GM18511 (cell line): ENCODE data around the gene HEXIM1.
"Not testable (repeated sequence)": the region's sequence is repeated elsewhere in the genome, so short reads cannot be mapped to it uniquely, and the experiment has no call there.

Source experiments
- ATAC-seq: cut with Tn5 transposase; IDR thresholded peaks from one replicate; pipeline ENCODE4 v1.9.1; 2021; ENCODE audit warnings: mild to moderate bottlenecking, moderate library complexity; ENCODE audit not compliant: unreplicated experiment

HEXIM1 gene

GRCh38 chr17:45112559-45113423 is 35.5 kb upstream of the HEXIM1 start:
- ATAC-seq: no peak

DNA sequence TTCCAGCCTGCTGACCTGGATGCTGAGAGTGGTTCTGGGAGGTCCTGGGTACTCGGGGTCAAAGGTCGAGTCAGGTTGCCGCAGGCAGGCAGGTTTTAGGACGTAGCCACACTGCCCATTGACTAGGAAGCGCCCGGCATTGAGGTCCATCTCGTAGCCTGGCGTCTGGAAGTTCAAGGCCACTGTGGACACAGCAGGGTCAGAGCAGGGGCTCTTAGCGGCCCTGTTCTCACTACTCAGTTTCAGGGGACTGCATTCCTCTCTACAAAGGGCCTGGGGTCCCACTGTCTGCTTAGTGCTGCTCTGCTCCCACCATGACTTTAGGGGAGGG is 34.9 kb upstream of the HEXIM1 start:
- ATAC-seq: no peak

DNA sequence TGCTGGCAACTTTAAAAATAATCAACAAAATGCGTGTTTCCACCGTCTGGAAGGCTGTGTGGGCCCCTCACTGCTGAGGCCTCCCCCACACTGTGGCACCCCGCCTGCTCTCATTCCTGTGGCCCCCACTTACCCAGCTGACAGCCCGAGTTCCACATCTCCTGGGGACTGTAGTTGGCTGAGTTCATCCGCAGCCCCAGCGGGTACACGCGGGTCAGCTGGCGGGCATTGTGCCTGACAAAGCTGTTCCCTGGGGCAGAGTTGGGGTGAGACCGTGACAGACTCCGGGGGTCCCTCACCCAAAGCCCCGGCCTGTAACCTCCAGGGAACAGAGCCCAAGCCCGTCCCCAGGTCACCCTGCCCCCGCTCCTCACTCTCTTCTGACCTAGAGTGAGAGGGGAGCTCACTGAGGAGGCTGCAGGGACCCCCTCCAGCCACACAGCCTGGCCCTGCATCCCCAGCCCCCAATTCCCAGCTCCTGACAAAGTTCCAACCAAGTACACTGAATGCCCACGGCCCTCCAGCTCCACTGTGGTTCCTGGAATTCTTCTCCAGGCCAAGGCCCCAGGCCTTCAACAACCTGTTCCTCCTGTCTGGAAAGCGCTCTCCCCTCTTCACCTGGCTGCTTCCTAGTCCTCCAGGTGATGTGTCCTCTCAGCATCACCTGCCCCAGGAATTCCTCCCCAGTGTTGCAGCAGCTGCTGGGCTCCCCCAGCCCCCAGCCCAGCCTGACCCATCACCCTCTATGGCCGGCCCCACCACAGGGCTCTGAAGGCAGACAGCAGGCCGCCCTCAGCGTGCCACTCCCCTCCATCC is 34.0 kb upstream of the HEXIM1 start:
- no peak for ATAC-seq

GRCh38 chr17:45115015-45115625 is 33.2 kb upstream of the HEXIM1 start:
- no peak for ATAC-seq

DNA sequence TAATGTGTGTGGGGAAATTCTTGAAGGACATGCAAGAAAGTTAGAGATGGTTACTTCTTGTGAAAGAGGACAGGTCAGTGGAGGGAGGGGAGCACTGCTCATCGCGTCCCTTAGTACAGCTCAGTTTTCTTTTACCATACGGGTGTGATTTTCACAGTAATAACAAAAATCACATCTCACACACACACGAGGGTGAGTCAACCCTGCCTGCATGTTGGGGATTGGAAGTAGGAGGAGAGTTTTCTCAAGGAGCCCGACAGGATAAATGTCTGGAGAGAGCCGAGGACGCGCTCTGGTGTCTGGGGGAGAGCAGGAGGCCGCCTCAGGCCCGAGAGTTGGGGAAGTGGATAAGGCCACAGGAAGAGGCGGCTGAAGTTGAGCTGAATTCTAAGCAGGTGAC is 32.4 kb upstream of the HEXIM1 start:
- no peak for ATAC-seq

- ATAC-seq: no peak
Observed at GRCh38 chr17:45116434-45117016, 31.8 kb upstream of the HEXIM1 start.

DNA sequence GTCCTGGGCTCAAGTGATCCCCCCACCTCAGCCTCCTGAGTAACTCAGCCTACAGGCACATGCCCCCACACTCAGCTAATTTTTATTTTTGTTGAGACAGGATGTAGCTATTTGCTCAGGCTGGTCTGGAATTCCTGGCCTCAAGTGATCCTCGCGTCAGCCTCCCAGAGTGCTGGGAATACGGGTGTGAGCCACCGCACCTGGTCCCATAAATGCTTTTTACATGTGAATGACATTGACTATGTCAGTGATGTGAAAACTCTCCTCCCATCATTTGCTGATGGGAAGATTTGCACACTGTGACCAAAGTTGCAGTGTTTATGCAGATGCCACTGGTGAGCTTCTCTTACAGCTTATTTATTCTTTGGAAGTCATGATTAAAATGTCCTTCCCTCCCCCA is 30.9 kb upstream of the HEXIM1 start:
- ATAC-seq: no peak

DNA sequence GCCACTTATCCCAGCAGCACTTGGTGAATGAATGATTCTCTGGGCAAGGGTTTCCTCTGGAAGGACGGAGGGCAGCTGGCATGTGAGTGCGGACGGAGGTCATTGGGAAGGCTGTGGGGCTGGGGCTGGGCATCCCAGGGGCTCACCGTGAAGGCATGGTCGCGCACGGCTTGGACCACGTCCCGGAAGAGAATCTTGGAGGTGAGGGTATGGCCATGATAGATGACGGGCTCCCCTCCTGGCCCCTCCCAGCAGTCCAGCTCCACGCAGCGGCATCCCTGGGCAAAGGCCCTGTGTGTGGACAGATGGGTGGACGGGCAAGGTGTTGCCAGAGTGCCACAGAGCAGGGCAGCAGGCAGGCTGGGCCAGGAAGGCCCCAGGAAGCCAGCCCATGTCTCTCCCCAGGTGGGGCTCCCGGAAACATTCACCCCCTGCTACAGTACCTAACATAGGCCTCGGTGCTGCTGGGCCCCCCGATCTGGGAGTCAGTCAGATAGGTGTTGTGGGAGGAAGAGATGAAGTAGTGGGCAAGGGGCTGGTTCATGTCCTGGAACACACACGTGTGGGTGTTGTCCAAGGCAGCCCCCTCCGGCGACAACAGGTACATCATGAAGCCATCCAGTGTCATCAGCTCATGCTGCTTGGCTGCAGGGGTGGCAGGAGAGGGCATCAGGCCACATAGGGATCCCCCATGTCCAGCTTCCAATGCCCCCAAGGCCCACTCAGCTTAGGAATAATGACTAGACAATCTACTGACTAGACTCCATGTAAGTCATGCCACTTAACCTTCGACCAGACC is 30.2 kb upstream of the HEXIM1 start:
- ATAC-seq: no peak

DNA sequence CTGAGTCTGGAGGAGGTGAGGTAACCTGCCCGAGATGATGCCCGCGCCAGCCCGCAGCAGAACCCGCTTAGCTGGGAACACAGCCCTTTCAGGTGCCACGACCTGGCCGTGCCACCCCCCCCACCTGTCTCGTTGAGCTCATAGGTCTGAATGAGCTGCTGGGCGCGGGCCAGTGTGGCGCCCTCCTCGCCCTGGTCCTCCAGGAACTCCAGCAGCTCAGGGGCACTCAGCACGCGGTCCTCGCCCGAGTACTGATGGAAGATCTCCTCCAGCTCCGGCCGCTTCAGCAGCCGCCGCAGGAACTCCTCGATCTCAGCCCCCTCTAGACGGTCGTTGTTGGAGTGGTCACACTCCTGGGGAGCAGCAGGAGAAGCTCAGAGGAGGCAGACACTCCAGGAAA is 29.6 kb upstream of the HEXIM1 start:
- no peak for ATAC-seq

- ATAC-seq: no peak
Observed at GRCh38 chr17:45119964-45120363, 28.3 kb upstream of the HEXIM1 start.

GRCh38 chr17:45120558-45120957 is 27.7 kb upstream of the HEXIM1 start:
- ATAC-seq: no peak

- no peak for ATAC-seq
Observed at GRCh38 chr17:45121055-45121454, 27.2 kb upstream of the HEXIM1 start.

GRCh38 chr17:45123076-45123770 is 25.1 kb upstream of the HEXIM1 start:
- no peak for ATAC-seq

- ATAC-seq: no peak
Observed at GRCh38 chr17:45123930-45124796, 24.1 kb upstream of the HEXIM1 start.

- ATAC-seq: not testable (repeated sequence)
Observed at GRCh38 chr17:45124797-45125122, 23.5 kb upstream of the HEXIM1 start.

DNA sequence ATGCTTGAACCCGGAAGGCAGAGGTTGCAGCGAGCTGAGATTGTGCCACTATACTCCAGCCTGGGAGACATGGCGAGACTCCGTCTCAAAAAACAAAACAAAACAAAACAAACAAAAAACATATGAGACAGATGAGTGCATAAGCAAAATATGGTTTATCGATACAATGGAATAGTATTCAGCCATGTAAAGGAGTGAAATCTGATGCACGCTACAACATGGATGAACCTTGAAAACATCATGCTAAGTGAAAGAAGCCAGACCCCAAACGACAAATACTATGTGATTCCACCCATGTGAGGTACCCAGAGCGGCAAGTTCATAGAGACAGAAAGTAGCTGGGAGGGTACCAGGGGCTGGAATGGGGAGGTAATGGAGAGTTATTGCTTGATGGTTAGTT is 22.8 kb upstream of the HEXIM1 start:
- no peak for ATAC-seq

DNA sequence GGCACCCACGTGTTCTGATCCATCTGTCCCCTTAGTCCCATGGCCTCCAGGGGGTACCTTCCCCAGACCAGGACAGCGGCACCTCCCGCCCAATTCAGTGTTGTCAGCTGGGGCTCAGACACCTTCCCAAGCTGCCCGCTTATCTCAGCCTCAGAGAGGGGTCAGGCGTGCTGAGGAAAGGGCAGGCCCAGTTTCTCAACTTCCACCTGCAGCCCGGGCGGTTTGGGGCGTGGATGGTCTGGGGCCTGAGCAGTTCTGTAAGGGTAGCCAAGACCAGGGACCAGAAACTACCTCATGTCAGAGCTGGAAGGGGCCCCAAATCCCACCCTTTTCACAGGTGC is 21.1 kb upstream of the HEXIM1 start:
- ATAC-seq: no peak

DNA sequence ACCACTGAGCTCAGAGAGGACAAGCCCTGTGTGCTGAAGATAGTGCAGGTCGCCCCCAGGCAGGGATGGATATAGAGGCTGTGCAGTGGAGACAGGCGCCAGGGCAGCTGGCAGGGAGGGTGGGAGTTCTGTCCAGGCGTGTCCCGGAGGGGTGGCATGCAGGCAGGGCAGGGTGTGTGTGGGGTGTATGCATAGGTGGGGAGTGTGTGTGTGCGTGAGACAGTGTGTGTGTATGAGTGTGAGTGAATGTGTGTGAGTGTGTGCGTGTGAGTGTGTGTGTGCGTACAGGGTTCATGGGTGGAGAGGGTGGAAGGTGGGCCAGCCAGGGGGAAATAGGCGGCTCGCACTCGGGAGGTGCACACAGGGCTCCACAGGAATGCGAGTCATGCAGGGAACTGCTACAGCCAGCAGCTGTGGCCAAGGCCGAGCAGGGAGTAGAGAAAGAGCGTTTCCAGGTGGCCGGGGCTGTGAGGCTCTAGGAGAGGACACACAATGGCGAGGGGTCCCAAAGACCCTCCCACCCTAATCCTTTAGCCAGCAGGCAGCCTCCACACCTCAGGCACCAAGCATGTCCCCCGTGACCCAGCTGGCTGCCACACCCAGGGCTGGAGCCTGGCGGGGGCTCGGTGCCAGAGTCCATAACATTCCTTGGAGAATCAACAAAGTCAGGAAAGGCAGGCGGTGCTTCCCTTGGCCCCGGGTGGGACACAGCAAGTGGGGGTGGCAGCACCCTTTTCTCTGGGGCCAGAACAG is 20.6 kb upstream of the HEXIM1 start:
- no peak for ATAC-seq

GRCh38 chr17:45128331-45128730 is 19.9 kb upstream of the HEXIM1 start:
- ATAC-seq: no peak
